K562 (cell line): ENCODE results near the gene SYNE2. TPM values are rescaled to one million over a fixed set of nuclear protein-coding genes. Genes with fewer than 3 reads are reported as not detected.

Experiments used
- ATAC-seq: fragments of 200-7000 bp; cut with Tn5 transposase; 3 replicates; pipeline ENCODE4 v1.9.1; 2020; ENCODE audit warnings: moderate library complexity
- BruUV-seq: library from RNA; stranded (reverse); fragments of 400-500 nt; replicated peaks from 2 replicates; lab custom pipeline; 2021; lab: Mats Ljungman, UMichigan
- CTCF ChIA-PET: fragments of 300-600 bp; formaldehyde crosslinking; extraction: SDS; loops from one replicate; lab custom pipeline; 2021; ENCODE audit warnings: low intra/inter-chr PET ratio; lab: Yijun Ruan, JAX
- POLR2A ChIA-PET: fragments of 300-600, 350-650 bp; sonication (Branson Sonifier 250); formaldehyde crosslinking; extraction: SDS; loops from one replicate; lab custom pipeline; 2021; ENCODE audit warnings: antibody characterized with exemption, inconsistent platforms; lab: Yijun Ruan, JAX
- DNase-seq, 4 experiments: peaks; one replicate each; pipeline versions ENCODE4 v3.0.0 to v3.0.0-alpha.2; 2011 to 2018; ENCODE audit warnings: low spot score in 3 of 4, mixed read lengths in 3 of 4; ENCODE audit errors: extremely low read depth in 1 of 4
- FAIRE-seq: peaks from 2 replicates; lab custom pipeline; 2011; peaks lifted over from hg19 to GRCh38; lab: Jason Lieb, UNC
- H2AFZ ChIP-seq: 2 replicates; pipeline ENCODE4 v1.6.0; 2011; ENCODE audit warnings: low read depth, low read length, control low read depth, inconsistent platforms
- H3K27ac ChIP-seq: fragments of 200-600 bp; 3 replicates; pipeline ENCODE4 v1.8.0; 2011; ENCODE audit warnings: low read depth, mild to moderate bottlenecking, control low read depth, inconsistent platforms, low read length, moderate library complexity, mixed read lengths; ENCODE audit errors: extremely low read depth
- H3K27me3 ChIP-seq, 2 experiments: fragments of 300-600 bp in 1 of 2; 2 replicates in 1 of 2; 3 replicates in 1 of 2; pipeline versions ENCODE4 v1.6.0 to v1.8.0; 2011; ENCODE audit warnings: inconsistent platforms in 2 of 2, low read length in 2 of 2, mild to moderate bottlenecking in 1 of 2, mixed read lengths in 1 of 2, moderate library complexity in 1 of 2; ENCODE audit not compliant: control insufficient read depth in 2 of 2, insufficient read depth in 2 of 2
- H3K36me3 ChIP-seq: fragments of 300-600 bp; 3 replicates; pipeline ENCODE4 v1.8.0; 2011; ENCODE audit warnings: mild to moderate bottlenecking, low read length, inconsistent platforms; ENCODE audit not compliant: control insufficient read depth, insufficient read depth
- H3K4me1 ChIP-seq, 2 experiments: fragments of 200-600 bp in 1 of 2; replicated peaks in 1 of 2; 2 replicates in 1 of 2; 3 replicates in 1 of 2; pipeline versions ENCODE4 v1.5.1 to v1.8.0; 2011; ENCODE audit warnings: inconsistent platforms in 2 of 2, low read length in 2 of 2, mild to moderate bottlenecking in 1 of 2, mixed read lengths in 1 of 2, moderate library complexity in 1 of 2; ENCODE audit not compliant: control insufficient read depth in 2 of 2, insufficient read depth in 2 of 2
- H3K4me2 ChIP-seq: 2 replicates; pipeline ENCODE4 v1.6.1; 2011; ENCODE audit warnings: low read length, control low read depth, inconsistent platforms, mixed read lengths; ENCODE audit not compliant: insufficient read depth
- H3K4me3 ChIP-seq: fragments of 200-600 bp; sonication (generic), shearing (Covaris generic); 2 replicates; pipeline ENCODE4 v1.5.1; 2016; ENCODE audit warnings: control low read depth, inconsistent platforms
- H3K79me2 ChIP-seq: fragments of 200-600 bp; 3 replicates; pipeline ENCODE4 v1.8.0; 2011; ENCODE audit warnings: low read length, inconsistent platforms; ENCODE audit not compliant: control insufficient read depth, insufficient read depth
- H3K9ac ChIP-seq, 2 experiments: 2 replicates each; pipeline versions ENCODE4 v1.6.0 to v1.6.1; 2011; ENCODE audit warnings: low read depth in 2 of 2, low read length in 2 of 2, control low read depth in 1 of 2, inconsistent platforms in 1 of 2, mild to moderate bottlenecking in 1 of 2, mixed read lengths in 1 of 2; ENCODE audit not compliant: insufficient read depth in 1 of 2
- H3K9me1 ChIP-seq: one replicate; pipeline ENCODE4 v1.6.0; 2011; ENCODE audit warnings: inconsistent platforms, mild to moderate bottlenecking, low read length, moderate library complexity; ENCODE audit not compliant: control insufficient read depth, insufficient read depth
- H3K9me3 ChIP-seq: replicated peaks from 2 replicates; pipeline ENCODE4 v1.5.1; 2011; ENCODE audit warnings: low read depth, low read length, inconsistent platforms; ENCODE audit not compliant: control insufficient read depth, insufficient read depth
- H4K20me1 ChIP-seq: replicated peaks from 2 replicates; pipeline ENCODE4 v1.6.1; 2011; ENCODE audit warnings: low read length, inconsistent platforms, mixed read lengths; ENCODE audit not compliant: control insufficient read depth, insufficient read depth
- CAMTA2 ChIP-seq: fragments of 250-450 bp; sonication (Bioruptor Pico); conservative IDR thresholded peaks from 2 replicates; pipeline ENCODE4 v1.5.1; 2022
- CBX2 ChIP-seq: fragments of 200-600 bp; sonication (generic); IDR thresholded peaks from one replicate; pipeline ENCODE4 v1.6.1; 2012; ENCODE audit warnings: mild to moderate bottlenecking, low read length, inconsistent platforms; ENCODE audit not compliant: insufficient read depth, poor library complexity, severe bottlenecking
- FUS ChIP-seq: fragments of 200-400 bp; formaldehyde crosslinking; optimal IDR thresholded peaks from 2 replicates; pipeline ENCODE3; 2017; ENCODE audit warnings: low read depth, low read length
- GTF2E2 ChIP-seq: fragments of 200-800 bp; sonication (Bioruptor generic); IDR thresholded peaks from 2 replicates; pipeline ENCODE4 v1.6.1; 2016; ENCODE audit warnings: missing genetic modification characterization, missing compliant biosample characterization
- HMGN3 ChIP-seq: IDR thresholded peaks from 2 replicates; pipeline ENCODE4 v1.6.1; 2011; ENCODE audit warnings: borderline replicate concordance, low read depth, mild to moderate bottlenecking, mixed read lengths, low read length; ENCODE audit not compliant: insufficient read length; ENCODE audit errors: extremely low read depth
- KAT2B ChIP-seq: IDR thresholded peaks from one replicate; pipeline ENCODE4 v1.6.1; 2012; ENCODE audit warnings: low read depth, mild to moderate bottlenecking, control low read depth, inconsistent platforms, low read length, moderate library complexity
- PHB2 ChIP-seq: fragments of 450-650 bp; IDR thresholded peaks from 2 replicates; pipeline ENCODE4 v1.6.1; 2017; ENCODE audit warnings: low read depth
- SMC3 ChIP-seq: conservative IDR thresholded peaks from 2 replicates; pipeline ENCODE4 v1.6.1; 2011; ENCODE audit warnings: low read depth, low read length, improper control_type of control experiment; ENCODE audit not compliant: insufficient read depth
- SNRNP70 ChIP-seq: fragments of 200-400 bp; formaldehyde crosslinking; optimal IDR thresholded peaks from 2 replicates; pipeline ENCODE3; 2017; ENCODE audit warnings: low read depth, low read length
- SRSF3 ChIP-seq: fragments of 200-400 bp; formaldehyde crosslinking; IDR thresholded peaks from 2 replicates; pipeline ENCODE4 v1.6.1; 2016; ENCODE audit warnings: mild to moderate bottlenecking, low read length, moderate library complexity; ENCODE audit not compliant: insufficient read depth
- TEAD2 ChIP-seq: fragments of 450-650 bp; IDR thresholded peaks from 2 replicates; pipeline ENCODE4 v1.6.1; 2016; ENCODE audit warnings: missing genetic modification characterization, control low read depth, missing compliant biosample characterization
- ZBTB2 ChIP-seq: fragments of 450-650 bp; IDR thresholded peaks from 2 replicates; pipeline ENCODE4 v1.6.1; 2016; ENCODE audit warnings: antibody characterized with exemption
- ZNF707 ChIP-seq: fragments of 250-450 bp; sonication (Bioruptor Pico); conservative IDR thresholded peaks from 2 replicates; pipeline ENCODE4 v1.8.0; 2022; ENCODE audit warnings: inconsistent platforms, mild to moderate bottlenecking, moderate library complexity
- WGBS: fragments of 100-300 bp; shearing (Covaris generic); methylation state at CpG from one replicate; pipeline ENCODE4 v1.1.6; 2016; ENCODE audit warnings: low coverage, mixed read lengths; ENCODE audit not compliant: insufficient coverage; ENCODE audit errors: missing lambda C conversion rate; 5-methylcytosine and 5-hydroxymethylcytosine counted together
- in situ Hi-C: fragments of 300-500 bp; cut with MboI; formaldehyde crosslinking; loops from 4 replicates; pipeline ENCODE4 v1.15.0; 2018; ENCODE audit warnings: inconsistent platforms, mixed read lengths
- intact Hi-C: fragments of 100-400 bp; cut with micrococcal nuclease; formaldehyde crosslinking; loops from 2 replicates; pipeline ENCODE4 v1.14.2; 2022
- polyA plus RNA-seq, 8 experiments: library from polyadenylated mRNA; depleted of rRNA in 4 of 8; stranded (reverse) in 5 of 8; unstranded in 3 of 8; fragments of >200 nt; fragmentation: Nextera tagmentation in 2 of 8; fragmentation: Illumina TruSeq in 1 of 8; extraction: Ambion mirVana in 2 of 8; extraction: Trizol in 1 of 8; gene quantifications; 2 replicates each; pipeline versions ENCODE4 v1.2.1 to v1.2.3, GENCODE V29; 2011 to 2014; ENCODE audit warnings: inconsistent platforms in 1 of 8, missing spikeins in 1 of 8
- total RNA-seq, 7 experiments: library from RNA; depleted of rRNA in 6 of 7; stranded (reverse); fragments of >200 nt in 6 of 7; fragmentation: Illumina TruSeq in 2 of 7; extraction: Trizol in 2 of 7; gene quantifications; 2 replicates each; pipeline versions ENCODE4 v1.2.1 to v1.2.3, GENCODE V29; 2011 to 2021; ENCODE audit warnings: low replicate concordance in 1 of 7
- TF ChIP-seq, protein P1 (sequence below): fragments of 200-400 bp; formaldehyde crosslinking; IDR thresholded peaks from 2 replicates; pipeline ENCODE4 v1.6.1; 2017; ENCODE audit warnings: mild to moderate bottlenecking, low read depth, low read length, moderate library complexity

The SYNE2 gene
- total and polyA plus RNA-seq, 9 of the 15 experiments (the other 6 are each of a cell fraction or from before 2014, with no cell fraction given) = 0.06 to 0.53 (median 0.11) TPM

DNA sequence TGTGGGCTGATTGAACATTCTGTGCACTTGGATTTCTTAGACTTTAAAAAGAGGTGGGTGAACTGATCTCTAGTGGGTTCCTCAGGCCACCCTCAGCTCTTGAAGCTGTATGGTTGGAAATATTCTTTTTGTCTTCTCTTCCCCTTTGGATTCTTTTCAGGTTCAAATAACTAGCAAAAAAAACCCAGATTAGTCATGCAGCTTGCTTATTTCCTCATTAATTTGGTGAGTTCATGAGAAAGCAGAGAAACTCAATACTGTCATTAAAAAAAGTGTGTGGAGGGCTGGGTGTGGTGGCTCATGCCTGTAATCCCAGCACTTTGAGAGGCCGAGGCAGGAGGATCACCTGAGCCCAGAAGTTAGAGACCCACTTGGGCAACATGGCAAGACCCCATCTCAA is 258.0 kb downstream of the SYNE2 start:
- Histone ChIP-seq H3K27ac (no peak overlapping the region), H3K4me2 (no peak overlapping the region), H3K36me3 (no peaks in the 10 kb centered on the region), H3K4me1 (no peaks in the 10 kb centered on the region; a peak in 1 of 5 replicates), H4K20me1 (0 out of 2 replicates have a peak, but pooled peaks cover 3% of the 10 kb centered on the region), H2AFZ (no peak overlapping the region), H3K9ac (no peak overlapping the region), H3K79me2 (no peaks in the 10 kb centered on the region), H3K27me3 (peaks cover 0 to 20% of the 10 kb centered on the region in 2 experiments; a peak in 3 of 5 replicates), H3K4me3 (no peak overlapping the region), H3K9me3 (no peaks in the 10 kb centered on the region), H3K9me1 (no peaks in the 10 kb centered on the region)
- WGBS = 0% methylated on average over 1 of the region's 1 CpG
- TF ChIP-seq SRSF3 (no peak), FUS (no peak), KAT2B (no peak), SNRNP70 (no peak), PHB2 (no peak), ZBTB2 (no peak), SMC3 (no peak), CBX2 (no peak), ZNF707 (CRISPR knock-in tag) (no peak), CAMTA2 (no peak), TEAD2 (no peak), HMGN3 (no peak), GTF2E2 (tag) (no peak)
- TF ChIP-seq, protein P1, sequence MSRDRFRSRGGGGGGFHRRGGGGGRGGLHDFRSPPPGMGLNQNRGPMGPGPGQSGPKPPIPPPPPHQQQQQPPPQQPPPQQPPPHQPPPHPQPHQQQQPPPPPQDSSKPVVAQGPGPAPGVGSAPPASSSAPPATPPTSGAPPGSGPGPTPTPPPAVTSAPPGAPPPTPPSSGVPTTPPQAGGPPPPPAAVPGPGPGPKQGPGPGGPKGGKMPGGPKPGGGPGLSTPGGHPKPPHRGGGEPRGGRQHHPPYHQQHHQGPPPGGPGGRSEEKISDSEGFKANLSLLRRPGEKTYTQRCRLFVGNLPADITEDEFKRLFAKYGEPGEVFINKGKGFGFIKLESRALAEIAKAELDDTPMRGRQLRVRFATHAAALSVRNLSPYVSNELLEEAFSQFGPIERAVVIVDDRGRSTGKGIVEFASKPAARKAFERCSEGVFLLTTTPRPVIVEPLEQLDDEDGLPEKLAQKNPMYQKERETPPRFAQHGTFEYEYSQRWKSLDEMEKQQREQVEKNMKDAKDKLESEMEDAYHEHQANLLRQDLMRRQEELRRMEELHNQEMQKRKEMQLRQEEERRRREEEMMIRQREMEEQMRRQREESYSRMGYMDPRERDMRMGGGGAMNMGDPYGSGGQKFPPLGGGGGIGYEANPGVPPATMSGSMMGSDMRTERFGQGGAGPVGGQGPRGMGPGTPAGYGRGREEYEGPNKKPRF = no peak
- BruUV-seq = no TSS peak
- intact Hi-C loops = no loop called here
- ChIA-PET CTCF (no interaction called here), POLR2A (interaction anchor here (0.6 kb wide), 1 partner anchor 19 kb away, joined by 3 read pairs; no protein-coding TSS in a partner anchor)
- no peak for FAIRE-seq
- ATAC-seq = no peak
- in situ Hi-C loops = no loop called here
- DNase-seq = no peak
